Fibroblast of the aortic adventitia (primary cell): ENCODE results near the gene FRMD1. TPM values are rescaled to one million over a fixed set of nuclear protein-coding genes. Genes with fewer than 3 reads are reported as not detected.
A peak's percentile ranks its signal among the peaks of the same experiment; 100 is the strongest.

Experiments
- DNase-seq: peaks from one replicate; pipeline ENCODE4 v3.0.0-alpha.2; 2010; ENCODE audit warnings: low read depth
- H3K4me3 ChIP-seq: 2 replicates; pipeline ENCODE4 v1.5.1; 2011; ENCODE audit warnings: low read depth, mild to moderate bottlenecking, control low read depth, low read length, moderate library complexity
- CTCF ChIP-seq: IDR thresholded peaks from 2 replicates; pipeline ENCODE4 v1.5.1; 2011; ENCODE audit warnings: mild to moderate bottlenecking, low read length, control low read depth, inconsistent platforms; ENCODE audit not compliant: insufficient read depth
- total RNA-seq: library from RNA; depleted of rRNA; stranded (reverse); fragments of >200 nt; gene quantifications from 2 replicates; pipeline ENCODE4 v1.2.3, GENCODE V29; 2012; ENCODE audit warnings: low replicate concordance

Gene FRMD1
- total RNA-seq, 1 donor: not detected

DNA sequence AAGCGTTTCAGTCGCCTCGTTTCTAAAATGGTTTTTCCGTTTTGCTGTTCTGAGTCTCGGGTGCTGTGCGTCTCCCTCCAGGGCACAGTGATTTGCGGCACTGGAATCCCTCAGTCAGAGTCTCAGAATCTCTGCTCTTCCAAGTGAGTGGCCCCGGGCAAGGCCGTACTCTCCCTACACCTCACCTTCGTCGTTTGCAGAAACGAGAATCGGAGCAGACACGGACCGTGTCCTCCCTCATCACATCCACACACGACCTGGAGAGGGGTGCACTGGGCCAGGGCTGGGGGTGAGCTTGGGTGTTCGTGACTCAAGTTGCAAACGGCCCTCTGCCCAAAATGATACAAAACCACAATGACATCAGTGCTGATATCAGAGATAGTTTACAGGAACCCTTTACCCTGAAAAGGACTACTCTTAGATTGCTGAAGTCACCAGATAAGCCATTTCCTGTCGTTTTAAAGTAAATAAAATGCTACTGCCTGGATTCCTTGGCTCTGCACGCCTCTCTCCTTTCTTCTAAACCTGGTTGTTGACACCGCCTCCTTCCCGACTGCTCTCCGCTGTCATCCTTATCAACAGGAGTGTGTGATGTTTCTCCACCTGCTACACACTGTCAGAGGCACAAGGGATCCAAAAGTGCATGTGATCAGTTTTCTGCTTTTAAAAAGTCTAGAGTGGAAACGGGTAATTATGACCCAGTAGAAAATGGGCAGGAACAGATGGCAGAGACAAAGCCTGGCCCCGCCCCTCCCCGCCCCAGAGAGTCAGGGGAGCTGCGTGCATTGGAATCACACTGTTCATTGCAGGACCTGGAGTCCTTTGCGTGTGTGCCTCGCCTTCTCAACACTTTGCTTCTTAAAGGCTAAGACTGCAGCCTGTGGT is 43.1 kb downstream of the FRMD1 start:
- peak overlapping the region; percentile 61 for H3K4me3 ChIP-seq
- TF ChIP-seq CTCF: no peak
- peak; percentile 63 for DNase-seq

DNA sequence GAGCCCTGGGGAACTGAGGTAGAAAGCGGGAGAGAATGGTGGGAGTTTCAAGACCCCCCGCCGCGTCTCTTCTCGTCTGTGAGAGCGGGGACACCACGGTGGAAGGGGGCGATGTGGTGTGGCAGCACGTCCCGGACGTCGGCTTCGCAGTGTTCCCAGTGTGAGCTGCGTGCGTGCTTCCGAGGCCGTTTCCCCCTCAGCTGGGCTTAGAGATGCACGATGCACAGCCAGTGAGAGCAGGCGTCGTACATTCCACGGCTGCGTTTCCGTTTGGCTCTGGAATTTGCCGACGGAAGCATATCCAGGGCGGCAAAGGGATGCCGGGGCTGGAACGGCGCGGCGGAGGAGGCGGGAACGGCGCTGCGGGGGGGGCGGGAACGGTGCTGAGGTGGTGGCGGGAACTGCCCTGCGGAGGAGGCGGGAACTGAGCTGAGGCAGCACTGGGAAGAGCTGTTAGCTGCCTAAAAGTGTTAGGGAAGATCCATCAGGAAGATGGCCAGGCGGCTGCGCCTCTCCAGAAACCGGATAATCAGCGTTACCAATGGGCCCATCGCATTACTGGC is 43.8 kb downstream of the FRMD1 start:
- DNase-seq: peak; percentile 61
- TF ChIP-seq CTCF: no peak
- H3K4me3 ChIP-seq: peak overlapping the region; percentile 61

GRCh38 chr6:168034537-168034936 is 44.5 kb downstream of the FRMD1 start:
- H3K4me3 ChIP-seq: no peak overlapping the region
- no peak for TF ChIP-seq CTCF
- DNase-seq: no peak

DNA sequence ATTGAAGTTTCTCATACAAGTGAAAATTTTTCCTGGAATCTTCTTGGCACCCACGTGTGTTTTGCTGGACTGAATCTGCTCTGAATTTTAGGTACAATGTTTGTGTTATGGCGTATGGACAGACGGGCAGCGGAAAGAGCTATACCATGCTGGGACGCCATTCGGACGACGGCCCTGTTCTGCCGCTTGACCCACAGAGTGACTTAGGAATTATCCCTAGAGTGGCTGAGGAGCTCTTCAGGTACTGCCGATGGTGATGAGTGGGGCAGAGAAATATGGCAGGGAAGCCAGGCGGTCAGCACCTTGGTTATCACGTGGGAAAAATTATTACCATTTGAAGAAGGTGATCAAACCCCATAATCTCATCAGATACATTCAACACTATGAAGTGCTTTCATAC is 45.2 kb downstream of the FRMD1 start:
- no peak overlapping the region for H3K4me3 ChIP-seq
- DNase-seq: no peak
- no peak for TF ChIP-seq CTCF

DNA sequence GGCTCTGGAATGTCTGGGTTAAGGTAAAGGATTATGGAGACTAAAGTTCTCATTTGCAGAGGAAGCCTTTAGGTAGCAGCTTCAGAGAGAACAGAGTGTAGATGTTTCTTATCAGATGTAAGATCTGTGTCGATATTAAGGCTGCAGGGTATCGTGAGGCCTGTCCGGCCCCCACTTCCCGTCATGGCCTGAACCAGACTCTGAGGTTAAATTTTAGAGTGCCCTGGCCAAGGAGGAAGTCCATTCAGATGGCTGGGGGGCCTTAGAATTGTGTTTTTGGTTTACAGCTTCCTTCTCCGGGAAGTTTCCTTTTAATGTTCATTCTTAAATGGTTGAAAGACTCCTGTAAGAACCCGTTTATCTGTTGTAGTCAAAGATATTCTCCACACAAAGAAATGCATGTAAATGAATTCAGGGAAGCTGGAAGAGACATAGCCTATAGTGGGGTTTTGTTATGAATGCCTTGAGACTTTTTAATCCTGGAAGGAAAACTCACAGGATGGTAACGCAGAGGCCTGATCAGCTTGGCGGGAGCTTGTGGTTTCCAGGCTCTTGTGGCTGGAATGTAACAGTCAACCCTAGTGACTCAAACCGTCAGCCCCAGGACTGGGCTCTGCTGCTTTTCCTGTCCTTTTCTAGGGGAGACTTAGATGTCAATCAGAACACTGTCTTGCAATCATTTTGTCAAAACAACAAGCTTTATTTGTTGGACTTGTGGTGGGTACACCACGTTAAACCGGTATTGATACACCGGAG is 46.8 kb downstream of the FRMD1 start:
- H3K4me3 ChIP-seq: no peak overlapping the region
- peak; percentile 67 for DNase-seq
- TF ChIP-seq CTCF: peak; percentile 50

DNA sequence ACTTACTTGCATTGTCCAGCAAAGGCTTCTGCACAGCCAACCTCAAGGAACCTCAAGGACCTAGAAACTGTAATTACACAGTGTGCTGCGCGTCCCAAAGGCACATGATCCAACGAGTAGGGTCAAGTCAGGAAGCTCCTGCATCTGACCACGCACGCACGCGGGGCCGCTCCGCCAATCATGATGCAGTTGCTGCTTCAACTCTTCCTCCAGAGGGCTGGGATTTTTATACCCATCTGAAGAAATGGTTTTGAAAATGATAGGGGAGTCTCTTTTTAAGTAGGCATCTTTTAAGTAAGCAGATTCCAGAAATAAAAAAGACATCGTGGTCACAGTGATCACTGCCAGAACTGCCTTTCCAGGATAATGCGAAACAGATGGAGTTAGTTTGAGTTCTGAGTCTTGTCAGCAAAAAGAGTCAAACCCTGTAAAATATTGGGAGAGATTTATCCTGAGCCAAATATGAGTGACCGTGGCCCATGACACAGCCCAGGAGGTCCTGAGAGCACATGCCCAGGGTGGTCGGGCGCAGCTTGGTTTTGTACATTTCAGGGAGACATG is 47.5 kb downstream of the FRMD1 start:
- H3K4me3 ChIP-seq: no peak overlapping the region
- DNase-seq: peak; percentile 82
- no peak for TF ChIP-seq CTCF
